GM23248 (cell line): ENCODE measurements around the gene TBC1D1.

Experiments
- EZH2 ChIP-seq: fragments of 200-600 bp; sonication (generic); IDR thresholded peaks from 2 replicates; pipeline ENCODE4 v1.6.1; 2018; ENCODE audit warnings: antibody characterized with exemption, mild to moderate bottlenecking; ENCODE audit not compliant: insufficient read depth, poor library complexity, severe bottlenecking
- EZH2phosphoT487 ChIP-seq: fragments of 200-600 bp; sonication (generic); IDR thresholded peaks from 2 replicates; pipeline ENCODE4 v1.6.1; 2018; ENCODE audit warnings: antibody characterized with exemption, moderate library complexity, mild to moderate bottlenecking, low read depth; ENCODE audit not compliant: insufficient read depth

DNA sequence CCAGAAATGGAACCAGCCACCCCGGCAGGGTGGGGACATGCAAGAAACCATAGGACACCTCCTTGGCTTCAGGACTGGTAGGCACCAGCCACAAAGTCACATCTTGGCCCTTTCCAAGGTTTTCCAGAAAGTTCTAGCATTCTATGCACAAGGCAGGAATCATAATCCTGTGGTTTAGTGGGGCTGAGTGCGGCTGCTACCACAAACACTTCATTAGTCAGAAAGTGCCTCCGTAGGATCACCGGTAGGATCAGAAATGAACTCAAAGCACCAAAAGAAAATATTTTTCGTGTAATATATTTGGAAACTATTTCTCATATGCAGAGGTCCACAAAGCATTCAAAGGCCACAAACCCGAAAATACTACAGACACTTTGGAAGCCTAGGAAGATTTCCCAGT lies 261.0 kb downstream of the TBC1D1 start:
- TF ChIP-seq EZH2phosphoT487 (no peak), EZH2 (no peak)
